GM04504 (cell line): ENCODE results near the gene CTU2.

Experiments used
- DNase-seq: peaks from one replicate; pipeline ENCODE4 v3.0.0-alpha.2; 2012; ENCODE audit warnings: low read depth

The CTU2 gene

DNA sequence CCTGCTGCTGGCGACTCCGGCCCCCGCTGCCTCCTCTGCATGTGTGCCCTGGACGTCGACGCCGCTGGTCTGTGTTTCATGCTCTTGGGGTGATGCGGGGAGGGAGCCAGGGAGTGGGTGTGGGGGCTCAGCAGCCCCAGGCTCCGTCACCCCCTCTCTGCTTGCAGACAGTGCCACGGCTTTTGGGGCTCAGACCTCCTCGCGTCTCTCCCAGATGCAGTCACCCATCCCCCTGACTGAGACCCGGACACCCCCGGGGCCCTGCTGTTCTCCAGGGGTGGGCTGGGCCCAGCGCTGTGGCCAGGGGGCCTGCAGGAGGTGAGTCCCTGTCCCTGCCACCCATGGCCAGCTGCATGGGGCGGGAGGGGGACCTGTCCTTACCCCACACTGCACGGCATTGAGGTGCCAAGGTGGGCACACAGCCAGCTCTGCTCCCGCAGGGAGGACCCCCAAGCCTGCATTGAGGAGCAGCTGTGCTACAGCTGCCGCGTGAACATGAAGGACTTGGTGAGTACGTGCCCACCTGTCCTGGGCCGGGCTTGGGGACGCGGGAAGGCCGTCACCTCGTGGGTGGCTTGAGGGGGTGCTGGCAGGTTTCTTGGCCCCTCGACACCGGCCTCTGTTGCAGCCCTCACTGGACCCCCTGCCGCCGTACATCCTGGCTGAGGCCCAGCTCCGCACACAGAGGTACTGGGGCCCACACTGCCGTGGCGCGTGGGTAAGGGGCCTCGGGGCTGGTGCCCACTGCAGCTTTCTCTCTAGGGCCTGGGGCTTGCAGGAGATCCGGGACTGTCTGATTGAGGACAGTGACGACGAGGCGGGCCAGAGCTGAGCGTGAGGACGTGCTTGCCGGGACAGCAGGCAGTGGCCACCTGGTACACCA, 8.4 kb downstream of the CTU2 start:
- DNase-seq = no peak

DNA sequence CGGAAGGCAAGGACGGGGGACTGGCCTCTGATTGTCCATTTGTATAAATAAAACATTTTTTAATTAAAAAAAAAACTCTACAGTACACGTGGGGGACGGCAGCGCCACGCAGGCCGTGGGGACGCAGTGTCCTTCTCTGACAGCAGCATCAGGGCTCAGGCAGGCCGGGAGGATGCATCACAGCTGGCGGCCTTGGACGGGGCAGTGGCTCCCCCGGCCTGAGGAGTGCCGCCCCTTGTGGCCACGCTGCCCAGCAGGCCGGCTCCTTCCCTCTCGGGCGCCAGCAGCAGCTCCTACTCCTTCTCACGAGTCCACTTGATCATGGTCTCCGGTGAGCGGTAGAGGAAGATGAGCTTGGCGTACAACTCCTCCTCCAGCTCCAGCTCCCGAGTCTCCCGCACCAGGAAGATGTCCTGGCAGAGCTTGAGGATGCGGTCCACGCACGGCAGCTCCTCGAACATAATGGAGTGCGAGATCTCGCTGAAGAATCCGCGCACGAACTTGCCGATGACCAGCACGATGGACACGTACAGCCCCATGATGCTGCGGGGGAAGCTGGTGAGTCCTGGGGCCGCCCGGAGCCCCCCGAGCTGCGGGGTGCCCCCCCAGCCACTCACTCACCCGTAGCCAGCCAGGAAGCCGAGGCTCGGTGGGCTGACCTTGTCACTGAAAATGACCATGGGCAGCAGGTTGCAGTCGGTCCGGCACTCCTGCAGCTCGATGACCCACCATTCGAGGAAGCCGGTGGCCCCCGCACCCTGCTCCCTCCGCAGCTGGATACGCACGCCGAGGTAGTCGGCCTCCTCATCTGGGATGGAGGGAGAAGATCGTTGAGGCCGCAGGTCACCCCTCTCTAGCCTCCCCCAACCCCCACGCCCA, 9.2 kb downstream of the CTU2 start:
- DNase-seq = no peak

DNA sequence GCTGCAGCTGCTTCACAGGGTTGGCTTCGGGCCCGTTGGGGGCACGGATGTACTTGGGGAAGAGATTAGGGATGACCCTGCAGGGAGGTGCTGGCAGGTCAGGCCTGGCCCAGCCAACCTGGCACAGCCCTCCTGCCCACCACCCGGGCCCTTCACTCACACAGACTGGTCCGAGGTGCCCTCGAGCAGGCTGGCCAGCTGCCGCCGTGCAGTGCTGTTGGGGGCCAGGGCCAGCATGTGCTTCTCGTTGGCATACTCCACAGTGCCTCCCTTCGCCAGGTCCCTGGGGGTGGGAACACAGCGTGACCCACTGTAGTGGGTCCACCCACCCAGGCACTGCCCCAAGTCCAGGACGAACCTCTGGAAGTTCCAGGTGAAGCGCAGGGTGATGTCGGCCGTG, 9.9 kb downstream of the CTU2 start:
- no peak for DNase-seq

DNA sequence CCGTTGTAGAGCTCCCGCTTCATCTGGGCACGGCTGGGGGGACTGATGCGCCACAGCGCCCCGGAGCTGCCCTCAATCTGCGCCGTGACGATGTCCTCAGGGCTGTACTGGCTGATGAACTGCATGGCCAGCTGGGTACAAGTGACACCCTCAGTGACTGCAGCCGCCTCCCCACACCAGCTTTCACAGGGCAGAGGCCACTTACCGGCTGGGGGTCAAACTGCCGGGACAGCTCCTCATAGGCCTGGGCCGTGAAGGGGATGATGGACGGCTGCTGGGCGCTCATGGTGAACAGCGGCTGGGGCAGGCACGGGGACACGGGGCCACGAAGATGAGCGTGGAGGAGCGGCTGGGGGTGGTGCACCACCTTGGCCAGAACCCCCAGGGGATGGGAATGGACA, 10.3 kb downstream of the CTU2 start:
- no peak for DNase-seq

DNA sequence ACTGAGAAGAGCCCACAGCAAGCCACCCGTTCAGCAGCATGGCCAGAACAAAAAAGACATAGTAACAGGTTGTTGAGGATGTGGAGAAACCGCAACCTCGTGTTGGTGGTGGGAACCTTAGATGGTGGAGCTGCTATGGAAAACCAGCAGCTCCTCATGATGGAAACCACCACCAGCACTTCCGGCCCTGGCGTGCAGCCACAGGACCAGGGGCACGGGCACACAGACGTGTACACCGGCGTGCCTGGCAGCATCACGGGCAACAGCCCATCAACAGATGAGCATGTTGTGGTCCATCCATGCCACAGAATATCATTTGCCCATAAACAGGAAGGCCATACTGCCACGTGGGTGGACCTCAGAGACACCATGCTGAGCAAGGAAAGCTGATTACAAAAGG, 11.9 kb downstream of the CTU2 start:
- DNase-seq = no peak

DNA sequence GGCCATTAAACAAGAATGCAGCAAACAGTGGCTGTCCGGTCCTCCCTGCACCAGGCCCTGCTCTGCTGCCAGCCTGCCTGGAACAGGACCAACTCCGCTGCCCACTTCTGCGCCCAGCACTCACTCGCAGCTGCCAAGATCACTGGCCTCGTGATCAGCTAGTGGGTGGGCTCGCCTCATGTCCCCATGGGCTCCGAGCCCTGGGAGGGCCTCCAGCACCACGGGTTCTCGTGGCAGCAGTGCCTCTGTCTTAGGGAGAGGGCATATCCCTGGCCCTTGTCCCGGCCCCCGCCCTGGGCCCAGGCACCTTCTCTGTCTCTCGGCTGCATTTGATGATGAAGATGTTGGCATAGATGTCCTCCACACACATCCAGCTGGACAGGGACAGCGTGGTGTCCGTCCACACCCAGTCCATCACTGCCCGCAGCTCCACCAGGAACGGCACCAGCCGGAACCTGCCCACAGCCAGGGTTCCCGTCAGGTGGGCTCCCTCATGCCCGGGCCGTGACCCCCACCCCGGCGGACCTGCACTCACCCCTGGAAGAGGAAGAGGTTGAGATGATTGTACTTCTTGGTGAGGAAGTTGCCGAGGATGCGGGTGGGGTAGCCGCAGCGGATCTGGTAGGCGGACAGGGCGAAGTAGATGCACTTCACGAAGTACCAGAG, 13.1 kb downstream of the CTU2 start:
- no peak for DNase-seq

DNA sequence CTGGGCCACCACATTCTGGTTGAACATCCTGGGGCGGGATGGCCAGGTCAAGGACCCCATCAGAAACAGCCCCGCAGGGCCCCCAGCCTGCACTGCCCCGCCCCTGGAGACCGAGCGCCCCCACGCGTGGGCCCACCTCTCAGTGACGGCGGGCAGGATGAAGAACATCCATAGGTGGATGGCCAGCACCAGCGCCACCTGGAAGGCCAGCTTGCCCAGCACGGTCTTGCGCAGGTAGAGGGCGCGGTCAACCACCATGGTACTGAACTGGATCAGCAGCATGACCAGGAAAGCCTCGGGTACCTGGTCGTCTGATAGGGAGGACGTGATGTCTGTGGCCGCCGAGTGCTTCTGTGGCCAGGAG, 13.6 kb downstream of the CTU2 start:
- no peak for DNase-seq

DNA sequence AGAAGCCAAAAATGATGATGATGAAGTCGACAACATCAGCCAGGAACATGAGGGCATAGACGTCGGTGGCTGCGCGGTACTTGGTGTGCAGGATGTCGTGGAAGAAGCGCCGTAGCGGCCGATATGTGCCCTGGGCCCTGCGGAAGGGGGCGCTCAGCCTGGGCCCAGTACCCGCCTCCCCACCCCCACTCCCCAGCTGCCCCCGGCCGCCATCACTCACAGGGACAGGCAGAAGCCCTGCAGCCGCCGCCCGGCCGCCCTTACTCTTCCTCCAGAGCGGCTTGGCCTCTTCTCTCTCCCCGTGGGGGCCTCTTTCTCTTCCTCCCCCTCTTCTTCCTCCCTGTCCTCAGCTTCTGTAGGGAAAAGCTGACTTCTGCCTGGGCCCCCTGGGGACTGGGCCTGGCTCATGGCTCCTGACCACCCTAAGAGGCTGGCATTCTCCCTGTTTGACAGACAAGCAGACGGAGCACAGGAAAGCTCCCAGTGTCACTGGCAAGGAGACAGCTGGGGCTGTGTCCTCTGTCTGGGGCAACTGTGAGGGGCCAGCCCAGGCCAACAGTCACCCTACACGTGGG, 14.2 kb downstream of the CTU2 start:
- no peak for DNase-seq

DNA sequence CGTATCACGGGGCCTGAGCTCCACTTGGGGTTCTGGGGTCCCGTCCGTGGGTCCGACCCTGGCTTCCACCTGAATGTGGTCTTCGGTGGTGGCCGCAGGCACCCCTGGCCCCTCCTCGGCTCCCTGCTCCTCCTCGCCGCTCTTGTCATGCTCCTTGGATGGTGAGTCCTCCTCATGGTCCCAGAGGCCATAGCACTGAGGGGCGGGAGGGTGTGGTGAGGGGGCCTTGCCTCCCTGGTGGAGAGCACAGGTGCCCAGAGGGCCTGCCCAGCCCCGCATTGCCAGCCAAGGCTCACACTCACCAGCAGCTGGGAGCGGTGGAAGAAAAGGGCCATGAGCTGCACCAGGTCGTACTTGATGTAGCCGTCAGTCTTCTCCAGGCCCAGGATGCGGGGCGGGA, 14.9 kb downstream of the CTU2 start:
- DNase-seq = no peak

DNA sequence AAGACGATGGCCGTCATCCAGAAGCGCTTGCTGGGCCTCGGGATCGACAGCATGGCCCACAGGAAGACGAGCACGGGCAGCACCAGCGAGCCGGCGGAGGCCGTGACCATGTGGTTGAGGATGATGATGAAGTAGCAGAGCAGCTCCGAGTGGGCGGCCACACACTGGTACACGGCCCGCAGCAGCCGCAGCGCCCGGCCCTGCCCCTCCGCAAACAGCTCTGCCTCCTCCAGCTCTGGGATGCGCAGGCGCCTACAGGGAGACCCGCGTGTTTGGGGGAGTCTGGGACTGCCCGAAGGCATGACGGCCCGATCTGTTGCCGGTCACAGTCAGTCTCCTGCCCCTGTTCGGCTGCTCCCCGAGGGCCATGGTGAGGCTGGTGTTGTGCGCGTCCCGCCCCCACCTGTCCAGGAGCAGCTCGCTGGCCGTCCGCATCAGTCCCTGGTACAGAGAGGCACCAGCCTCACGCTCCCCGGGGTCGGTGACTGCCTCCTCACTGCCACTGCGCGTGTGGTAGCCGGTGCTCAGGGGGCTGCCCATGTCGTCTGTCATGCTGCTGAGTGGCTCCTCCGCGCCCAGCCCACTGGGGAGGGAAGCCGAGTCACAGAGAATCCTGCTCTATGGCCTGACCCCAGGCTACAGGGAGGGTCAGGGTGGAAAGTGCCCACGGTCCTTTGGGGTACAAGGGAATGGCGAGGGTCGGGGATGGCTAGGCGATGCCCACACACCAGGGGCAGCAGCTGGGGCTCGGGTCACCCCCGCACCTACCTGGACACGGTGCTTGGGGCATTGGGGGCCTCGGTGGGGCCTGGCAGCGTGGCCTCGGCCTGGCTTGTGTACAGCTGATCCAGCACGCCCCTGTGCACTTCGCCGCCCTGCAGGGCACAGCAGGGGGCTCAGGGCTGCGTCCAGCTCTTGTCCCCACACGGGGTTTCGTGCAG, 15.8 kb downstream of the CTU2 start:
- no peak for DNase-seq

DNA sequence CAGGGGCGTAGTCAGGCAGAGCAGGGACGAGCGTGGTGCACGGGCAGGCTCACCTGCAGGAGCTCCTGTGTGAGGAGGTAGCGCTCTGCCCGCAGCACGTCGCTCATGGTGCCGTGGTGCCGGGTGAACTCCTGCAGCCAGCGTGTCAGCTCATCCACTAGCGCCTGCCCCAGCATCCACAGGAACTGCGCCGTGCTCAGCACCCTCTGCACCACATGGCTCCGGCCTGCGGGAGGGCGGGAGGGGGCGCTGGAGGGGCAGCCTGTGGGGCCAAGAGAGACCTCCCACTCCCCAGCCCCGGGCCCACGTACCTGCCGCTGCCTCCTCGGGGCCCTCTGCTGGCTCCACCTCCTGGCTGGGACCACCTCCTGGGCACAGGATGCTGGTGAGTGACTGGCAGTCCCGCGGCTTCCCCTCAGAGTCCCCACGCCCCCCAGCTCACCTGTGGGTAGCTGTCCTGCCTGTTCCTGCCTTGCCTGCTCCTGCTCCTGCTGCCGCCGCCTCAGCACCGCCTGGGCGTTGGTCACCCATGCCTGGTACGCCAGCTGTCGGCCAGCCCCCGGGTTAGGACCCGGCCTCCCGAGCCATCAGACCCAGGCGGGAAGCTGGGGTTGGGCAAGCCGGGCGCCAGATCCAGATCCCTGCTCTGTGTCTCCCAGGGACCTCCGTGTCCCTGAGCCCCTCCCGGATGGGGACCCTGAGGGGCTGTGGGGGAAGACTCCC, 16.6 kb downstream of the CTU2 start:
- DNase-seq = no peak

DNA sequence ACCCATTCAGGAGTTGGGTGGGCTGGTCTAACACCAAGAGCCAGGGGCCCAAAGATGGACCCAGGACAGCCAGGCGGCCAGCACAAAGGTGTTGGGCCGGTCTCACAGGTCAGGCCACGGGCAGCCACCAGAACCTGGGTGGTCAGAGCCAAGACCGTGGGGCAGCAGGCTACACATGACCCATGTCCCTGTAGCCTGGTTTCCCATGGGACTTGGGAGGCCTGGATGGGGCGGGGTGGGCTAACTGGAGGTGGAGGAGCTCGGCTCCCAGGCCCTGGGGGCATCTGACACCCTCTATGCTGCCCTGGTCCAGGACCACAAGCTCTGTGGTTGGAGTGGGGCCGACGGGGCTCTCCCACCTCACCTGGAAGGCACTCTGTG, 17.2 kb downstream of the CTU2 start:
- no peak for DNase-seq

DNA sequence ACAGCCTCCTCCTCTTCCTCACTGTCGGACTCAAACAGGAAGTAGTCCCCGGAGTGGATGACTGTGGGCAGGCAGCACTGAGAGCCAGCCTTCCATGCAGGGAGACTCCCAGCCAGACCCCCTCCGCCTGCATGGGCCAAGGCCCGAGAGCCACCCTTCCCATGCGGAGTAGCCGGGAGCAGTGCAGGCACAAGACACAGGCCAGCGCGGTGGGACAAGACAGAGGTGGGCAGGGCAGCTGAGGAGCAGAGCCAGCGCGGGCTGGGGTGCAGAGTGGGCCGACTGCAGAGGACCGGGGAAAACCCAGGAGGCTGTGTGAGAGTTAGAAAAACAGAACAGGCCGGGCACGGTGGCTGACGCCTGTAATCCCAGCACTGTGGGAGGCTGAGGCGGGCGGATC, 17.6 kb downstream of the CTU2 start:
- DNase-seq = no peak

DNA sequence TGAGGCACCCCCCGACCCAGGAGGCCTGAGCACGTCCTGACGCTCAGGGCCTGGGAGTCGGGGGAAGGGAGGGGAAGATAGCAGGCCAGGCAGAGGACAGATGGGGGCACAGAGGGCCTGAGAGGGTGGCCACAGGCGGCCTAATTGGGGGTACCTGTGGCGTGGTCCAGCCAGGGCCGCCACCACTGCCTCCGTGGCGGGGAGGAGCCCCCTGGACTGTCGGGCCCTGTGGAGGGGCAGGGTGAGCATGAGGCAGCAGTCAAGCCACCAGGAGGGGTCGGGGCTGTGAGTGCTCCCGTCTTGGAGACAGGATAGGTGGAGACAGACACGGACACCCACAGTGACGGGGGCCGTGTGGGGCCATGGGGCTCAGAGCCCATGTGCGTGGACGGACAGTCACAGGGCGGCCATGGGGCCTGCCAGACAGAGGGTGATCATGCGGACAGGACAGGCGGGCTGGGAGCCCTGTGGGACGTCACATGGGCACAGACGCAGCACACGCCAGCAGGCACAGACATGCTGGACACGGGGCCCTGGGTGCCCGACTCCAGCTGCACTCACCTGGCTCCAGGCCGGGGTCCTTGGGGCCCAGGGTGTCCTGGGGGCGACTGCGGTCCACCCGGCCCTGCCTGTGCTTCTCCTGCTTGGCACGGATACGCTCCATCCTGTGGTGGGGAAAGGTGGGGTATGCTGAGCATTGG, 18.7 kb downstream of the CTU2 start:
- DNase-seq = no peak

DNA sequence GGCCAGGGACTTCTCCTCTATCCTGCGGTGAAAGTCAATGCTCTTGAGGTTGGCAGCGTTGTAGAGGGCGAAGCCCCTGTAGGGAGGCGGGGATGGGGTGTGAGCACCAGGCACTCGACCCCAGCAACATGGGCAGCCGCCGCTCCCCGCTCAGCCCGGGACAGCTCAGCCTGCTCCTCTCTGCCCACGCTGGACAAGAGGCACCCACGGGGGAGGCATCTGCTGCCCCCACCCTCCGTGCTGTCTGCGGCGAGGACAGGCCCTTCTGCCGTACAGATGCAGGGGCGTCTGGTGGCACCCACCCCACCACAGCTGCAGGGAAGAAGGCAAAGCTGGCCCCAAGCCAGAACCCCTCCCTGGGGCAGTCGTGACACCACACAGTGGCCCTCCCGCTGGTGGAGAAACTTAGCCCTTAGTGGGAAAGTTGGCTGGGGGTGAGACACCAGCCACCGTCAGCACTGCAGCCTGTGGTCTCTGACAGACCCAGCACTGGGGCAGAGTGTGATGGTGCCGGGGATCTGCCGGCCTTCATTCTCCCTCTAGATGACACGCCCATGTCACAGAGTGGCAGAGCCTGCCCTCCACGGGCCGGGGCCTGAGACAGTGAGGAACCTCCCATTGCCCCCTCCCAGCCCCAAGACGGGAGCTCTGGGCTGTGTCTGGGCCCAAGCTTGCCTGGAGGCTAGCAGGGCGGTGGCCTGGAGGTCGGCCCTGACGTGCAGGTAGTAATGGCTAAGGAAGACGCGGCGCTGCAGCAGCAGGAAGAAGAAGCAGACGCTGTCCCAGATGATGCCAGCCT, 19.5 kb downstream of the CTU2 start:
- DNase-seq = no peak

DNA sequence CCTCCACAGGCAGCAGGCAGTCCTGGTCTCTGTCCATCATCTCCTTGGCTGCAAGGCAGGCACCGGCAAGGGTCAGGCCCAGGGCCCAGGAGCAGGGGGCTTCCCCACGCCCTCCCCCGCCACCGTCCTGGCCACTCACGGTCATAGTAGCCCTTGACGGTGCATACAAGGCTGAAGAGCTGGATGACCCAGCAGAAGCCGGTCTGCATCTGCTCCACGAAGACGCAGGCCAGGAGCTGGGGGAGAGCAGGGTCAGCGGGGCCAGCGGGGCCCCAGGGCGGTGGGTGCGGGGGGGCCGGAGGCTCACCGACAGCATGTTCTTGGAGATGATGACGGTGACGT, 20.1 kb downstream of the CTU2 start:
- DNase-seq = no peak

DNA sequence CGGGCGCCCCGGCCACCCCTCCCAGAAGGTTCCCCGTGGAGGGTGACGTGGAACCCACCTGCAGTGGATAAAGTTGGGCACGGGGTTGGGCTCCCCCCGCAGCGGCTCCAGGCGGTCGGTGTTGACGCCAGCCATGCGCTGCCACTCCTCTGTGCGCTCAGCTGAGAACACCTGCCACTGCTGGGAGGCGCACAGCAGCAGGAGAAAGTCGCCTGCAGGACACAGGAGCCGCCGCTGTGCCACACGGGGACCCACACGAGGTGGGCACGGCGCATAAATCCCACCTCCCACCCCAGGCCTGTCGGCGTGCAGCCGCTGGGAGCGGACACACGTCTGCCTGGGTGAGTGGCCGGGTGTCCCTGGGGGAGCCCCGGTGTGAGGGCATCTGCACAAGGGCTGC, 20.7 kb downstream of the CTU2 start:
- no peak for DNase-seq

DNA sequence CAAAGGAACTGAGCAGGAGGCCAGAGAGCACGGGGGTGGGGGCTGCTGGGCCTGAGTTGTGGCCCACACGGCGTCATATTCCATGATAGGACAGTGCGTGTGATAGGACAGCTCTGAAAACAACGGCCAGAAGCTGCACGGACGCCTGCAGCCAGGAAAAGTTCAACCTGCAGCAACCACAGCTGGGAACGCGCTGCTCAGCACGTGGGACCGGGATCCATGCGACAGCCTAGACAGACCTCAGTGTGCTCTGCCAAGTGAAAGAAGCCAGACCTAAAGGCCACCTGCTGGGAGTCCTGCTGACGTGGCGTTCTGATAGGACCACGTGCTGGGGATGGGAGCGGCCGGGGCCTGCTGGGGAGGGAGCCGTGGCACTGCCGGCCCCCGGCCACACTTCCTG, 21.6 kb downstream of the CTU2 start:
- no peak for DNase-seq
